Esophagus squamous epithelium (tissue), 4 donors: Measurements from ENCODE around the gene SGMS1.

Source experiments
- CTCF ChIP-seq, 6 experiments: fragments of 450-650 bp in 4 of 6; fragments of 200-600 bp in 2 of 6; sonication (generic) in 2 of 6; IDR thresholded peaks; one replicate each; pipeline ENCODE4 v1.5.1; 2016 to 2019; ENCODE audit warnings: antibody characterized with exemption in 6 of 6, mild to moderate bottlenecking in 4 of 6, moderate library complexity in 4 of 6
- POLR2A ChIP-seq, 4 donors: fragments of 450-650 bp; IDR thresholded peaks; one replicate each; pipeline ENCODE4 v1.6.1; 2017; ENCODE audit warnings: antibody characterized with exemption in 4 of 4, mild to moderate bottlenecking in 4 of 4, moderate library complexity in 3 of 4

GRCh38 chr10:50533296-50533695, 90.5 kb downstream of the SGMS1 start:
- TF ChIP-seq POLR2A (IDR thresholded peaks at IDR 0.05) (no peak), CTCF (IDR thresholded peaks at IDR 0.05) (no peak)
